Measurements from ENCODE around the gene SFSWAP.
A peak's percentile ranks its signal among the peaks of the same experiment; 100 is the strongest.

SFSWAP gene

DNA sequence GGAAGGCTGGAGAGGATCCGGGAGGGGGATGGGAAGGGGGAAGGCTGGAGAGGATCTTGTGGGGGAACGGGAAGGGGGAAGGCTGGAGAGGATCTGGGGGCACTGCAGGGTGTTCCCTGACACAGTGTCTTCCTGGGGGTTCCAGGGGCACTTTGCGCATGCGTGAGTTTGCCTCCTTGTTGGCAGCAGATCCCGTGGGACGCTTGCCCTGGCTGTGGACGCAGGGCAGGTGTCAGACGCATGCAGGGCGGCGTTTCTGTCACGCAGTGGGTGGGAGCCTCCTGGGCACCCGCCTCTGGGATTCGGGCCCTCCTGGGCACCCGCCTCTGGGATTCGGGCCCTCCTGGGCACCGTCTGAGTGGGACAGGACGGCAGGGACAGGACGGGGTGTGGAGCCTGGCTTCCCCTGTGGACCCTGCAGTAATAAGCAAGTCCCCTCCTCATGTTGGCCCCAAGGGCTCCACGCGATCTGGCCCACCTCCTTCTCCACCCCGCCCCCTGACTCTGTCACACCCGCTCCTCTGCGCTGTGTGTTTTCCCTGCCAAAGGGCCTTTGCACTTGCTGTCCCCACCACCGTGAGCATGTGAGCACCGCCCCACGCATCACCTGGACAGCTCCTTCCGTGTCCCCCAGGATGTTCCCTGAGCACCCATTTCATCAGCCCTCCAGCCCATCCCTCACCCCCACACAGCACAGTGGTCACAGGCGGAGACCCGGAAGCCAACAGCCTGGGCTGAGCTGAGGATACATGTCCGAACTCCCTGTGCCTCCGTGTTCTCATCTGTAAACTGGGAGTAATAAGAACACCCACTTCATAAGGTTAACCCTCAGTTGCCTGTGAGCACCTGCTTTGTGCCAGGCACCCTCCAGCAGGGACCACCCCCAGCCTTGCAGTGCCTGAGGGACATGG is 121.7 kb downstream of the SFSWAP start:
- Histone ChIP-seq H3K4me1 (ENCODE audit: control insufficient read depth in 2 of 2, insufficient read depth in 2 of 2, low read length in 2 of 2) (peaks cover 4 to 14% of the 10 kb centered on the region in 2 donors), H3K27me3 (ENCODE audit: control insufficient read depth in 2 of 2, insufficient read depth in 2 of 2, low read length in 2 of 2) (peaks cover 21 to 29% of the 10 kb centered on the region in 2 donors), H3K9me3 (ENCODE audit: control insufficient read depth in 2 of 2, low read length in 2 of 2) (no peaks in the 10 kb centered on the region), H3K4me3 (ENCODE audit: low read length in 2 of 2) (peak overlapping the region in 1 of 2 donors; percentile 26), H3K36me3 (ENCODE audit: control insufficient read depth in 2 of 2, insufficient read depth in 2 of 2, low read length in 2 of 2) (no peaks in the 10 kb centered on the region), H3K27ac (ENCODE audit: low read depth in 2 of 2, low read length in 2 of 2) (peak overlapping the region; percentile 3 to 23), H3K9ac (ENCODE audit: low read depth in 1 of 2, low read length in 2 of 2) (no peak overlapping the region)

DNA sequence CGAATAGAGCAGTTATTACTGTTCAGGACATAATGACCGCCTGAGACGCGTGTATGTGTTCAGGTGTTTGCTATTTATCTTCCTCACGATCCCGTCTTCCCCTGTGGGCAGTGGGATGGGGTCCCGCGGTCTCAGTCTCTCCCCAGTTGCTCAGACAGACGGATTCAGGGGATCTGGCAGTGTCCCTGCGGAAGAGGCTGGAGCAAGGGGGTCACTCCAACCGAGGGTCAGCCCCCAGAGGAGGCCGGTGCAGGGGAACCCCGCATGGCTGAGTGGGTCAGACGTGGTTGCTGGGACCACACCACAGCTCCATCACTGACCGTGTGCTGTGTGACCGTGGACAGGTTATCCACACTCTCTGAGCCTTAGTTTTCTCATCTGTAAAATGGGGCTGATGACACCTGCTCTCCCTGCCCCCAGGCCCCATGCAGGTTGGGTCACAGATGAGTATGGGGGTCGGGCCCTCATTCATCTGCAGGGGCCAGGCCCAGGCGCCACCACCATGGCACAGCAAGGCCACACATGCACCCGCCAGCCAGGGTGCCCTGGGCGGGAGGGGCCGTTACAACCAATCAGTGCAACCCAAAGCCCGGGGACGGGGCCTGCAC is 122.5 kb downstream of the SFSWAP start:
- Histone ChIP-seq H3K27me3 (ENCODE audit: control insufficient read depth in 2 of 2, insufficient read depth in 2 of 2, low read length in 2 of 2) (peaks cover 21 to 29% of the 10 kb centered on the region in 2 donors), H3K9ac (ENCODE audit: low read depth in 1 of 2, low read length in 2 of 2) (no peak overlapping the region)

GRCh38 chr12:131833896-131834641 is 123.2 kb downstream of the SFSWAP start:
- no peaks in the 10 kb centered on the region for H3K9me3 ChIP-seq (ENCODE audit: control insufficient read depth in 2 of 2, low read length in 2 of 2)
- H3K36me3 ChIP-seq (ENCODE audit: control insufficient read depth in 2 of 2, insufficient read depth in 2 of 2, low read length in 2 of 2) = no peaks in the 10 kb centered on the region
- H3K9ac ChIP-seq (ENCODE audit: low read depth in 1 of 2, low read length in 2 of 2) = no peak overlapping the region
- peaks cover 21 to 27% of the 10 kb centered on the region in 2 donors for H3K27me3 ChIP-seq (ENCODE audit: control insufficient read depth in 2 of 2, insufficient read depth in 2 of 2, low read length in 2 of 2)
- no peak overlapping the region for H3K4me3 ChIP-seq (ENCODE audit: low read length in 2 of 2)
- H3K27ac ChIP-seq (ENCODE audit: low read depth in 2 of 2, low read length in 2 of 2) = no peak overlapping the region
- H3K4me1 ChIP-seq (ENCODE audit: control insufficient read depth in 2 of 2, insufficient read depth in 2 of 2, low read length in 2 of 2) = peaks cover 4 to 12% of the 10 kb centered on the region in 2 donors

More for the DNA sequence above, 122.5 kb downstream of the SFSWAP start:
- Histone ChIP-seq H3K4me1 (ENCODE audit: control insufficient read depth in 2 of 2, insufficient read depth in 2 of 2, low read length in 2 of 2) (peaks cover 4 to 14% of the 10 kb centered on the region in 2 donors), H3K36me3 (ENCODE audit: control insufficient read depth in 2 of 2, insufficient read depth in 2 of 2, low read length in 2 of 2) (no peaks in the 10 kb centered on the region), H3K4me3 (ENCODE audit: low read length in 2 of 2) (no peak overlapping the region), H3K27ac (ENCODE audit: low read depth in 2 of 2, low read length in 2 of 2) (no peak overlapping the region), H3K9me3 (ENCODE audit: control insufficient read depth in 2 of 2, low read length in 2 of 2) (no peaks in the 10 kb centered on the region)

- no peaks in the 10 kb centered on the region for H3K9me3 ChIP-seq (ENCODE audit: control insufficient read depth in 2 of 2, low read length in 2 of 2)
- H3K27me3 ChIP-seq (ENCODE audit: control insufficient read depth in 2 of 2, insufficient read depth in 2 of 2, low read length in 2 of 2) = peaks cover 18 to 19% of the 10 kb centered on the region in 2 donors
- no peak overlapping the region for H3K4me3 ChIP-seq (ENCODE audit: low read length in 2 of 2)
- no peaks in the 10 kb centered on the region for H3K36me3 ChIP-seq (ENCODE audit: control insufficient read depth in 2 of 2, insufficient read depth in 2 of 2, low read length in 2 of 2)
- peaks cover 0 to 6% of the 10 kb centered on the region in 2 donors for H3K4me1 ChIP-seq (ENCODE audit: control insufficient read depth in 2 of 2, insufficient read depth in 2 of 2, low read length in 2 of 2)
- no peak overlapping the region for H3K9ac ChIP-seq (ENCODE audit: low read depth in 1 of 2, low read length in 2 of 2)
- H3K27ac ChIP-seq (ENCODE audit: low read depth in 2 of 2, low read length in 2 of 2) = no peak overlapping the region
Observed at GRCh38 chr12:131834798-131835615, 124.1 kb downstream of the SFSWAP start.

- no peak overlapping the region for H3K9ac ChIP-seq (ENCODE audit: low read depth in 1 of 2, low read length in 2 of 2)
- peaks cover 16 to 17% of the 10 kb centered on the region in 2 donors for H3K27me3 ChIP-seq (ENCODE audit: control insufficient read depth in 2 of 2, insufficient read depth in 2 of 2, low read length in 2 of 2)
- no peak overlapping the region for H3K4me3 ChIP-seq (ENCODE audit: low read length in 2 of 2)
- no peak overlapping the region for H3K27ac ChIP-seq (ENCODE audit: low read depth in 2 of 2, low read length in 2 of 2)
- peaks cover 0 to 3% of the 10 kb centered on the region in 2 donors for H3K4me1 ChIP-seq (ENCODE audit: control insufficient read depth in 2 of 2, insufficient read depth in 2 of 2, low read length in 2 of 2)
- H3K9me3 ChIP-seq (ENCODE audit: control insufficient read depth in 2 of 2, low read length in 2 of 2) = no peaks in the 10 kb centered on the region
- H3K36me3 ChIP-seq (ENCODE audit: control insufficient read depth in 2 of 2, insufficient read depth in 2 of 2, low read length in 2 of 2) = no peaks in the 10 kb centered on the region
Observed at GRCh38 chr12:131835616-131836171, 124.8 kb downstream of the SFSWAP start.

GRCh38 chr12:131836193-131836592 is 125.3 kb downstream of the SFSWAP start:
- H3K27me3 ChIP-seq (ENCODE audit: control insufficient read depth in 2 of 2, insufficient read depth in 2 of 2, low read length in 2 of 2) = peaks cover 13 to 16% of the 10 kb centered on the region in 2 donors
- no peaks in the 10 kb centered on the region for H3K9me3 ChIP-seq (ENCODE audit: control insufficient read depth in 2 of 2, low read length in 2 of 2)
- H3K4me3 ChIP-seq (ENCODE audit: low read length in 2 of 2) = no peak overlapping the region
- H3K27ac ChIP-seq (ENCODE audit: low read depth in 2 of 2, low read length in 2 of 2) = no peak overlapping the region
- no peaks in the 10 kb centered on the region for H3K36me3 ChIP-seq (ENCODE audit: control insufficient read depth in 2 of 2, insufficient read depth in 2 of 2, low read length in 2 of 2)
- no peak overlapping the region for H3K9ac ChIP-seq (ENCODE audit: low read depth in 1 of 2, low read length in 2 of 2)
- H3K4me1 ChIP-seq (ENCODE audit: control insufficient read depth in 2 of 2, insufficient read depth in 2 of 2, low read length in 2 of 2) = no peaks in the 10 kb centered on the region

- Histone ChIP-seq H3K27ac (ENCODE audit: low read depth in 2 of 2, low read length in 2 of 2) (no peak overlapping the region), H3K4me3 (ENCODE audit: low read length in 2 of 2) (no peak overlapping the region), H3K36me3 (ENCODE audit: control insufficient read depth in 2 of 2, insufficient read depth in 2 of 2, low read length in 2 of 2) (no peaks in the 10 kb centered on the region), H3K9ac (ENCODE audit: low read depth in 1 of 2, low read length in 2 of 2) (no peak overlapping the region), H3K4me1 (ENCODE audit: control insufficient read depth in 2 of 2, insufficient read depth in 2 of 2, low read length in 2 of 2) (no peaks in the 10 kb centered on the region), H3K9me3 (ENCODE audit: control insufficient read depth in 2 of 2, low read length in 2 of 2) (no peaks in the 10 kb centered on the region), H3K27me3 (ENCODE audit: control insufficient read depth in 2 of 2, insufficient read depth in 2 of 2, low read length in 2 of 2) (peaks cover 13 to 14% of the 10 kb centered on the region in 2 donors)
Observed at GRCh38 chr12:131836714-131837397, 126.0 kb downstream of the SFSWAP start.

DNA sequence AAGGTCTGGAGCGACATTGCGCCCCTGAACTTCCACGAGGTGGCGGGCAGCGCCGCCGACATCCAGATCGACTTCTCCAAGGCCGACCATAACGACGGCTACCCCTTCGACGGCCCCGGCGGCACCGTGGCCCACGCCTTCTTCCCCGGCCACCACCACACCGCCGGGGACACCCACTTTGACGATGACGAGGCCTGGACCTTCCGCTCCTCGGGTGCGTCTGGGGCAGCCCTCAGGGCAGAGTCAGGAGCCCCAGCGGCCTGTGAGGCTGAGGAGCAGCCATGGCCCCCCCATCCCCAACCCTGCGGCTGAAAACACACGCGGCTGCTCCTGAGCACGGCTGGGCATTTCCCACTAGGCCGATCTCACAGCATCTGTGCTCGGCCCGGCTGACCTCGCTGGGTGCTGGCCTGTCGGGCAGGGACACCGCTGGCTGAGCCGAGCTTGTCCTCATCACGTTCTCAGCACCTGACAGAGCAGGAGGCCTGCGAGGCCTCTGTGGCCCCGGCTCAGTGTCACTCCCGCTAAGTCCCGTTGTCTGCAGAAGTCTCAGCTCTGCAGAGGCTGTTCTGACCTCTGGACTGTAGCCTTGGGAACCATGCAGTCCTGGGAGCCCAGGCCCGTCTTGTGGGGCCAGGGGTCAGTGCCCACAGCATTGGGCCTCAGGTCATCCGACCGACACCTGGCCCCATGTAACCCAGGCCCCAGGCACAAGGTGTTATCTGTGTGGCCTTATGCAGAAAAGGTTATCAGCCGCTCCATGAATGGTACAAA is 129.9 kb downstream of the SFSWAP start:
- Histone ChIP-seq H3K9me3 (ENCODE audit: control insufficient read depth in 2 of 2, low read length in 2 of 2) (no peaks in the 10 kb centered on the region), H3K27ac (ENCODE audit: low read depth in 2 of 2, low read length in 2 of 2) (no peak overlapping the region), H3K4me1 (ENCODE audit: control insufficient read depth in 2 of 2, insufficient read depth in 2 of 2, low read length in 2 of 2) (no peaks in the 10 kb centered on the region), H3K27me3 (ENCODE audit: control insufficient read depth in 2 of 2, insufficient read depth in 2 of 2, low read length in 2 of 2) (no peaks in the 10 kb centered on the region), H3K9ac (ENCODE audit: low read depth in 1 of 2, low read length in 2 of 2) (no peak overlapping the region), H3K4me3 (ENCODE audit: low read length in 2 of 2) (no peak overlapping the region), H3K36me3 (ENCODE audit: control insufficient read depth in 2 of 2, insufficient read depth in 2 of 2, low read length in 2 of 2) (no peaks in the 10 kb centered on the region)

Data from mucosa of rectum (tissue), 2 donors.